Sigmoid colon (tissue), 7 donors: ENCODE measurements around the gene IL17REL. TPM values are rescaled to one million over a fixed set of nuclear protein-coding genes. Genes with fewer than 3 reads are reported as not detected.
A peak's percentile ranks its signal among the peaks of the same experiment; 100 is the strongest.
"Not testable (repeated sequence)": the region's sequence is repeated elsewhere in the genome, so short reads cannot be mapped to it uniquely, and the experiment has no call there.

Experiments used
- DNase-seq: peaks from one replicate; pipeline ENCODE4 v3.0.0-alpha.2; 2019
- H3K27ac ChIP-seq, 4 donors: fragments of 200-600 bp; sonication (generic); one replicate each; pipeline ENCODE4 v1.5.1; 2016 to 2019; ENCODE audit warnings: mild to moderate bottlenecking in 1 of 4
- H3K27me3 ChIP-seq, 3 donors: fragments of 200-600 bp; sonication (generic); one replicate each; pipeline ENCODE4 v1.5.1; 2019; ENCODE audit warnings: mild to moderate bottlenecking in 1 of 3
- H3K36me3 ChIP-seq, 4 donors: fragments of 200-600 bp; sonication (generic); one replicate each; pipeline ENCODE4 v1.5.1; 2016 to 2019
- H3K4me1 ChIP-seq, 4 donors: fragments of 200-600 bp; sonication (generic); one replicate each; pipeline ENCODE4 v1.5.1; 2017 to 2019
- H3K4me3 ChIP-seq, 4 donors: fragments of 200-600 bp; sonication (generic); one replicate each; pipeline ENCODE4 v1.5.1; 2017 to 2019; ENCODE audit warnings: mild to moderate bottlenecking in 2 of 4, moderate library complexity in 1 of 4
- H3K9me3 ChIP-seq, 4 donors: fragments of 200-600 bp in 3 of 4; sonication (generic) in 3 of 4; one replicate each; pipeline versions ENCODE4 v1.5.1 to v1.6.1; 2013 to 2019
- EP300 ChIP-seq, 4 donors: sonication (generic); formaldehyde crosslinking; IDR thresholded peaks; one replicate each; pipeline ENCODE4 v1.6.1; 2017; ENCODE audit warnings: antibody characterized with exemption in 4 of 4
- POLR2A ChIP-seq, 2 donors: fragments of 450-650 bp; IDR thresholded peaks; one replicate each; pipeline ENCODE4 v1.6.1; 2016; ENCODE audit warnings: antibody characterized with exemption in 2 of 2, mild to moderate bottlenecking in 2 of 2, moderate library complexity in 2 of 2
- POLR2AphosphoS5 ChIP-seq, 4 donors: sonication (generic); formaldehyde crosslinking; IDR thresholded peaks; one replicate each; pipeline ENCODE4 v1.6.1; 2017; ENCODE audit warnings: antibody characterized with exemption in 4 of 4
- WGBS, 2 donors: extraction: QIAGEN DNeasy Blood & Tissue Kit; methylation state at CpG; one replicate each; pipeline ENCODE4 v1.1.7; 2013; 5-methylcytosine and 5-hydroxymethylcytosine counted together
- intact Hi-C: fragments of 100-400 bp; cut with DNase I; formaldehyde crosslinking; loops from one replicate; pipeline ENCODE4 v1.15.1; 2023
- polyA plus RNA-seq, 3 donors: library from polyadenylated mRNA; stranded (reverse); fragments of 200-250 nt; gene quantifications; one replicate each; pipeline ENCODE4 v1.2.3, GENCODE V29; 2013
- total RNA-seq, 4 donors: library from RNA; depleted of rRNA; stranded (reverse); fragments of >200 nt; gene quantifications; one replicate each; pipeline ENCODE4 v1.1.0, GENCODE V29; 2016
- TF ChIP-seq, protein P1 (sequence below), 4 experiments: fragments of 450-650 bp in 3 of 4; fragments of 200-600 bp in 1 of 4; IDR thresholded peaks; one replicate each; pipeline ENCODE4 v1.5.1; 2016 to 2019; ENCODE audit warnings: antibody characterized with exemption in 4 of 4, mild to moderate bottlenecking in 3 of 4, moderate library complexity in 2 of 4
- donor health status: healthy with polysubstance abuse.
- donor health status: Bipolar disorder and iron deficiency.
- donor health status: healthy.

Gene IL17REL
- total and polyA plus RNA-seq, 7 donors: 1.6 TPM; not detected in 6

- Histone ChIP-seq H3K27me3 (no peaks in the 10 kb centered on the region), H3K4me3 (no peak overlapping the region), H3K9me3 (peaks cover 3 to 12% (median 8%) of the 10 kb centered on the region in 4 donors), H3K36me3 (no peaks in the 10 kb centered on the region), H3K27ac (no peak overlapping the region), H3K4me1 (peaks cover 0 to 4% (median 0%) of the 10 kb centered on the region in 4 donors)
- TF ChIP-seq, protein P1, sequence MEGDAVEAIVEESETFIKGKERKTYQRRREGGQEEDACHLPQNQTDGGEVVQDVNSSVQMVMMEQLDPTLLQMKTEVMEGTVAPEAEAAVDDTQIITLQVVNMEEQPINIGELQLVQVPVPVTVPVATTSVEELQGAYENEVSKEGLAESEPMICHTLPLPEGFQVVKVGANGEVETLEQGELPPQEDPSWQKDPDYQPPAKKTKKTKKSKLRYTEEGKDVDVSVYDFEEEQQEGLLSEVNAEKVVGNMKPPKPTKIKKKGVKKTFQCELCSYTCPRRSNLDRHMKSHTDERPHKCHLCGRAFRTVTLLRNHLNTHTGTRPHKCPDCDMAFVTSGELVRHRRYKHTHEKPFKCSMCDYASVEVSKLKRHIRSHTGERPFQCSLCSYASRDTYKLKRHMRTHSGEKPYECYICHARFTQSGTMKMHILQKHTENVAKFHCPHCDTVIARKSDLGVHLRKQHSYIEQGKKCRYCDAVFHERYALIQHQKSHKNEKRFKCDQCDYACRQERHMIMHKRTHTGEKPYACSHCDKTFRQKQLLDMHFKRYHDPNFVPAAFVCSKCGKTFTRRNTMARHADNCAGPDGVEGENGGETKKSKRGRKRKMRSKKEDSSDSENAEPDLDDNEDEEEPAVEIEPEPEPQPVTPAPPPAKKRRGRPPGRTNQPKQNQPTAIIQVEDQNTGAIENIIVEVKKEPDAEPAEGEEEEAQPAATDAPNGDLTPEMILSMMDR (IDR thresholded peaks at IDR 0.05): no peak
- no peak for TF ChIP-seq POLR2A (IDR thresholded peaks at IDR 0.05)
- TF ChIP-seq POLR2AphosphoS5 (IDR thresholded peaks at IDR 0.05): no peak
- no peak for TF ChIP-seq EP300 (IDR thresholded peaks at IDR 0.05)
- no peak for DNase-seq
- WGBS, 2 donors: 92 to 93% methylated on average over 6 of the region's 6 CpGs
- intact Hi-C loops: no loop called here
These were observed 21.4 kb downstream of the IL17REL start for GRCh38 chr22:49991167-49991566.

GRCh38 chr22:49989826-49990225 is 22.7 kb downstream of the IL17REL start:
- H3K36me3 ChIP-seq, DNase-seq, H3K4me1 ChIP-seq, H3K27ac ChIP-seq, intact Hi-C loops, H3K27me3 ChIP-seq, H3K4me3 ChIP-seq: not testable (repeated sequence)
- 94 to 95% methylated on average over 24 of the region's 24 CpGs for WGBS, 2 donors
- H3K9me3 ChIP-seq: peaks cover 3 to 12% (median 8%) of the 10 kb centered on the region in 4 donors

DNA sequence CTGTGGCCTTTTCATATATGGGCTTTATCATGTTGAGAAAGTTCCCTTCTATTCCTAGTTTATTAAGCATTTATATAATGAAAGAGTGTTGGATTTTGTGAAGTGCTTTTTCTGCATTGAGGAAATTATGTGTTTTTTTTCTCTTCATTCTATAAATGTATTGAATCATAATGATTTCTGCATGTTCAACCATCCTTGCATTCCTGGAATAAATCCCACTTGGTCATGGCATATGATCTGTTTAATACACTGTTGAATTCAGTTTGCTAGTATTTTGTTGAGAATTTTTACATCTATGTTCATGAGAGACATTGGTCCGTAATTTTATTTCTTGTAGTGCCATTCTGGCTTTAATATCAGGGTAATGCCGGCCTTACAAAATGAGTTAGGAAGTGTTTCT is 26.2 kb downstream of the IL17REL start:
- Histone ChIP-seq H3K36me3 (no peaks in the 10 kb centered on the region), H3K9me3 (peaks cover 3 to 11% (median 7%) of the 10 kb centered on the region in 4 donors), H3K4me3 (no peak overlapping the region), H3K27me3 (peaks cover 19 to 36% (median 27%) of the 10 kb centered on the region in 3 donors), H3K27ac (no peak overlapping the region), H3K4me1 (peaks cover 0 to 14% (median 9%) of the 10 kb centered on the region in 4 donors)
- 95 to 98% methylated on average over 2 of the region's 2 CpGs for WGBS, 2 donors
- no peak for DNase-seq
- intact Hi-C loops: no loop called here
- no peak for TF ChIP-seq POLR2A (IDR thresholded peaks at IDR 0.05)

GRCh38 chr22:49983148-49984042 is 29.2 kb downstream of the IL17REL start:
- H3K4me3 ChIP-seq: peak overlapping the region in 1 of 4 donors; percentile 25
- no peak for DNase-seq
- H3K4me1 ChIP-seq: peaks cover 0 to 14% (median 9%) of the 10 kb centered on the region in 4 donors
- H3K9me3 ChIP-seq: peaks cover 0 to 4% (median 2%) of the 10 kb centered on the region in 4 donors
- H3K36me3 ChIP-seq: no peaks in the 10 kb centered on the region
- TF ChIP-seq EP300 (IDR thresholded peaks at IDR 0.05): no peak
- TF ChIP-seq, protein P1 (IDR thresholded peaks at IDR 0.05): peak in 1 of 4 experiments; percentile 25
- no peak overlapping the region for H3K27ac ChIP-seq
- 13 to 14% methylated on average over 90 of the region's 90 CpGs for WGBS, 2 donors
- peaks cover 19 to 48% (median 27%) of the 10 kb centered on the region in 3 donors for H3K27me3 ChIP-seq
- intact Hi-C loops: no loop called here

DNA sequence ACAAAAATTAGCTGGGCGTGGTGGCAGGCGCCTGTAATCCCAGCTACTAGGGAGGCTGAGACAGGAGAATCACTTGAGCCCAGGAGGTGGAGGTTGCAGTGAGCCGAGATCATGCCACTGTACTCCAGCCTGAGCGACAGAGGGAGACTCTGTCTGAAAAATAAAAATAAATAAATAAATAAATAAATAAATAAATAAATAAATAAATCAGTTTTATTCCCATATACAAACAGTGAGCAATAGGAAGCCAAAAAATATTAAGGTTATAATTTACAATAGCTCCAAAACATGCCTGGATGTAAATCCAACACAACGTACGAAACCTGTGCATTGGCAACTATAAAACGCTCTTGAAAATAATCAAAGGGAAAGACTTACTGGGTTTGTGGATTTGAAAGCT is 30.8 kb downstream of the IL17REL start:
- H3K27ac ChIP-seq, H3K36me3 ChIP-seq, H3K9me3 ChIP-seq, intact Hi-C loops, H3K4me3 ChIP-seq, DNase-seq: not testable (repeated sequence)
- peaks cover 0 to 14% (median 9%) of the 10 kb centered on the region in 4 donors for H3K4me1 ChIP-seq
- WGBS, 2 donors: 95 to 97% methylated on average over 7 of the region's 7 CpGs
- H3K27me3 ChIP-seq: peaks cover 19 to 48% (median 27%) of the 10 kb centered on the region in 3 donors

DNA sequence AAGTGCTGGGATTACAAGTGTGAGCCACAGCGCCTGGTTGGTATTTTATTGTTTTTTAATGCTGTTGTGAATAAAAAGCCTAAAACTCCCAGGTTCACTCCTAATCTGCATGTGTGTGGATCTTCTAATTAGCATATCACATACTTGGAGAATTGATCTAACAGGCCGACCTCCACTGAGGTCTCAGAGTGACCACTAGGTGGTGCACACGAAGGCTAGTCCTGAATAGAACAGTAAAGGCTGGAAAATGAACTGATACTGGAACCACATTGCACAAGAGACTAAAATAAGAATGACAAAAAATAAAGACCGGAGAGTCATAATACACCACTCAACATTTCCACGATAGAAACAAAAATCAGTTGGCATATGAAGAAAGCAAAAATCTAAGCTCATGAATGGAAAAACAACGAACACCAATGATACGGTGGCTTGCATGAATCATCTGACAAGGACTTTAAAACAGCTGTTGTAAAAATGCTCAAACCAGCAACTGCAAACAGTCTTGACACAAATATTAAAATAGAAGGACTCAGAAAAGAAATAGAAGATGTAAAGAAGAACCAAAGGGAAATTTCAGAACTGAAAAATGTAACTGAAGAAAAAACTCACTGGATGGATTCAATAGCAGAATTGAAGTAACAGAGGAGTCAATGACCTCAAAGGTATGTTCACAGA is 32.8 kb downstream of the IL17REL start:
- 54 to 56% methylated on average over 7 of the region's 7 CpGs for whole genome bisulfite sequencing, 2 donors
- no peak overlapping the region for H3K4me3 ChIP-seq
- H3K27me3 ChIP-seq: peaks cover 19 to 46% (median 23%) of the 10 kb centered on the region in 3 donors
- no peaks in the 10 kb centered on the region for H3K36me3 ChIP-seq
- TF ChIP-seq POLR2AphosphoS5 (IDR thresholded peaks at IDR 0.05) (no peak), EP300 (IDR thresholded peaks at IDR 0.05) (no peak), POLR2A (IDR thresholded peaks at IDR 0.05) (no peak)
- TF ChIP-seq, protein P1 (IDR thresholded peaks at IDR 0.05): peak in 3 of 4 experiments; percentile 27 to 45 (median 41)
- H3K9me3 ChIP-seq: no peaks in the 10 kb centered on the region
- no peak for DNase-seq
- intact Hi-C loops: no loop called here
- no peak overlapping the region for H3K27ac ChIP-seq
- peaks cover 0 to 14% (median 9%) of the 10 kb centered on the region in 4 donors for H3K4me1 ChIP-seq
